ENCODE data around the gene RAP1GDS1.

- TF ChIP-seq CTCF (IDR thresholded peaks at IDR 0.05; ENCODE audit: borderline replicate concordance, extremely low read depth, low read length, poor library complexity, severe bottlenecking) (no peak), EZH2 (IDR thresholded peaks at IDR 0.05; ENCODE audit: borderline replicate concordance, low read depth, low read length, severe bottlenecking) (no peak)
These were observed 138.7 kb downstream of the RAP1GDS1 start for GRCh38 chr4:98399915-98400314.

All from DND-41 (cell line).